GM12878 (cell line): ENCODE results near the gene TMEM45A. TPM values are rescaled to one million over a fixed set of nuclear protein-coding genes. Genes with fewer than 3 reads are reported as not detected.

Experiments used
- ATAC-seq: fragments of 200-7000 bp; cut with Tn5 transposase; 3 replicates; pipeline ENCODE4 v1.9.1; 2020; ENCODE audit warnings: mild to moderate bottlenecking, moderate library complexity
- BruUV-seq: library from RNA; stranded (reverse); fragments of 400-500 nt; replicated peaks from 2 replicates; lab custom pipeline; 2021; lab: Mats Ljungman, UMichigan
- CTCF ChIA-PET: fragments of 300-600 bp; sonication (Branson Sonifier 250); formaldehyde crosslinking; extraction: SDS; loops from one replicate; lab custom pipeline; 2021; ENCODE audit warnings: inconsistent platforms; lab: Yijun Ruan, JAX
- POLR2A ChIA-PET: fragments of 350-600 bp; formaldehyde crosslinking; extraction: SDS; loops from one replicate; lab custom pipeline; 2021; ENCODE audit warnings: inconsistent platforms; lab: Charles Lee
- RAD21 ChIA-PET: fragments of 300-600 bp; sonication (Branson Sonifier 250); formaldehyde crosslinking; loops from one replicate; lab custom pipeline; 2023; ENCODE audit warnings: antibody characterized with exemption; ENCODE audit not compliant: unreplicated experiment; lab: Charles Lee
- SMC1A ChIA-PET: fragments of 300-600 bp; sonication (Branson Sonifier 250); formaldehyde crosslinking; loops from one replicate; lab custom pipeline; 2023; ENCODE audit not compliant: unreplicated experiment, uncharacterized antibody; lab: Charles Lee
- DNase-seq: peaks from one replicate; pipeline ENCODE4 v3.0.0-alpha.2; 2011; ENCODE audit warnings: low read depth, low spot score
- FAIRE-seq: peaks from 3 replicates; lab custom pipeline; 2011; peaks lifted over from hg19 to GRCh38; lab: Jason Lieb, UNC
- H2AFZ ChIP-seq: 2 replicates; pipeline ENCODE4 v1.6.0; 2011; ENCODE audit warnings: low read depth, low read length, control low read depth; ENCODE audit not compliant: control insufficient read depth
- H3K27ac ChIP-seq: 2 replicates; pipeline ENCODE4 v1.5.1; 2011; ENCODE audit warnings: control low read depth; ENCODE audit not compliant: control insufficient read depth, insufficient read depth
- H3K27me3 ChIP-seq, 2 experiments: replicated peaks in 1 of 2; 2 replicates each; pipeline versions ENCODE4 v1.6.0 to v1.6.1; 2011; ENCODE audit warnings: low read length in 1 of 2; ENCODE audit not compliant: control insufficient read depth in 2 of 2, insufficient read depth in 2 of 2
- H3K36me3 ChIP-seq, 2 experiments: 2 replicates each; pipeline ENCODE4 v1.5.1; 2011; ENCODE audit warnings: low read length in 1 of 2; ENCODE audit not compliant: control insufficient read depth in 2 of 2, insufficient read depth in 2 of 2
- H3K4me1 ChIP-seq: 2 replicates; pipeline ENCODE4 v1.6.1; 2011; ENCODE audit warnings: mild to moderate bottlenecking, low read length, moderate library complexity, mixed read lengths; ENCODE audit not compliant: control insufficient read depth, insufficient read depth
- H3K4me2 ChIP-seq: 2 replicates; pipeline ENCODE4 v1.6.0; 2011; ENCODE audit warnings: control low read depth; ENCODE audit not compliant: control insufficient read depth, insufficient read depth
- H3K4me3 ChIP-seq: fragments of 200-600 bp; sonication (generic); 2 replicates; pipeline ENCODE4 v1.5.1; 2016
- H3K79me2 ChIP-seq: 2 replicates; pipeline ENCODE4 v1.6.0; 2011; ENCODE audit warnings: low read length; ENCODE audit not compliant: control insufficient read depth, insufficient read depth
- H3K9ac ChIP-seq: 2 replicates; pipeline ENCODE4 v1.8.0; 2011; ENCODE audit warnings: low read length, control low read depth, mixed read lengths; ENCODE audit not compliant: control insufficient read depth, insufficient read depth
- H3K9me3 ChIP-seq: replicated peaks from 3 replicates; pipeline ENCODE4 v1.5.1; 2011; ENCODE audit warnings: mild to moderate bottlenecking, low read length; ENCODE audit not compliant: control insufficient read depth, insufficient read depth
- H4K20me1 ChIP-seq: 2 replicates; pipeline ENCODE4 v1.6.0; 2011; ENCODE audit not compliant: control insufficient read depth, insufficient read depth
- CHD1 ChIP-seq: IDR thresholded peaks from 2 replicates; pipeline ENCODE4 v1.6.1; 2012; ENCODE audit warnings: low read depth, low read length, improper control_type of control experiment
- ESRRA ChIP-seq: IDR thresholded peaks from 2 replicates; pipeline ENCODE4 v1.6.1; 2012; ENCODE audit warnings: mild to moderate bottlenecking, low read length, improper control_type of control experiment
- HDAC2 ChIP-seq: fragments of 200-600 bp; sonication (generic); IDR thresholded peaks from 2 replicates; pipeline ENCODE4 v1.6.1; 2017
- HSF1 ChIP-seq: fragments of 150-350 bp; IDR thresholded peaks from 2 replicates; pipeline ENCODE4 v1.6.1; 2014; ENCODE audit warnings: mild to moderate bottlenecking, low read depth, low read length
- IRF4 ChIP-seq: IDR thresholded peaks from 2 replicates; pipeline ENCODE4 v1.6.1; 2011; ENCODE audit warnings: low read depth, low read length
- LARP7 ChIP-seq: fragments of 450-650 bp; IDR thresholded peaks from 2 replicates; pipeline ENCODE4 v1.6.1; 2017; ENCODE audit warnings: mild to moderate bottlenecking
- MXI1 ChIP-seq: fragments of 150-350 bp; IDR thresholded peaks from 2 replicates; pipeline ENCODE4 v1.6.1; 2011; ENCODE audit warnings: low read depth, mild to moderate bottlenecking, inconsistent platforms, low read length, improper control_type of control experiment
- NFYB ChIP-seq: IDR thresholded peaks from 2 replicates; pipeline ENCODE4 v1.6.1; 2011; ENCODE audit warnings: low read depth, mild to moderate bottlenecking, low read length, improper control_type of control experiment, moderate library complexity; ENCODE audit not compliant: insufficient read depth
- PAX5 ChIP-seq: IDR thresholded peaks from 2 replicates; pipeline ENCODE4 v1.6.1; 2011; ENCODE audit warnings: low read depth, low read length, borderline replicate concordance
- POLR2AphosphoS5 ChIP-seq: IDR thresholded peaks from 2 replicates; pipeline ENCODE4 v1.6.1; 2011; ENCODE audit warnings: mild to moderate bottlenecking, low read length, inconsistent platforms
- RBBP5 ChIP-seq: fragments of 200-600 bp; sonication (generic); conservative IDR thresholded peaks from 2 replicates; pipeline ENCODE4 v1.6.1; 2016
- SIN3A ChIP-seq: IDR thresholded peaks from 2 replicates; pipeline ENCODE4 v1.6.1; 2012; ENCODE audit warnings: low read depth, low read length, improper control_type of control experiment
- TCF7 ChIP-seq: IDR thresholded peaks from 2 replicates; pipeline ENCODE4 v1.6.1; 2014; ENCODE audit warnings: antibody characterized with exemption, borderline replicate concordance
- ZNF274 ChIP-seq: IDR thresholded peaks from one replicate; pipeline ENCODE4 v1.8.0; 2011; ENCODE audit not compliant: insufficient read length, insufficient read depth
- ZSCAN29 ChIP-seq: fragments of 450-650 bp; IDR thresholded peaks from 2 replicates; pipeline ENCODE4 v1.6.1; 2017; ENCODE audit warnings: mild to moderate bottlenecking, moderate library complexity
- WGBS: methylation state at CpG from one replicate; pipeline ENCODE4 v1.1.6; 2016; ENCODE audit warnings: low lambda C conversion rate; ENCODE audit not compliant: insufficient replicate concordance, insufficient coverage; ENCODE audit errors: missing lambda C conversion rate; 5-methylcytosine and 5-hydroxymethylcytosine counted together
- in situ Hi-C: fragments of 300-500 bp; cut with MboI; formaldehyde crosslinking; loops from 9 replicates; pipeline ENCODE4 v1.14.3; 2018; ENCODE audit warnings: mixed read lengths
- intact Hi-C: fragments of 100-400 bp; cut with micrococcal nuclease; formaldehyde crosslinking; loops from one replicate; pipeline ENCODE4 v1.14.2; 2022; ENCODE audit not compliant: unreplicated experiment
- polyA plus RNA-seq, 11 experiments: library from polyadenylated mRNA; depleted of rRNA in 4 of 11; unstranded in 6 of 11; stranded (reverse) in 5 of 11; fragments of >200 nt; fragmentation: Nextera tagmentation in 4 of 11; fragmentation: Illumina TruSeq in 1 of 11; extraction: Ambion mirVana in 4 of 11; extraction: Trizol in 1 of 11; gene quantifications; 1 replicate in 1 of 11; 2 replicates in 10 of 11; pipeline versions ENCODE4 v1.2.1 to v1.2.3, GENCODE V29; 2011 to 2016; ENCODE audit warnings: inconsistent platforms in 2 of 11, missing spikeins in 2 of 11, low read depth in 1 of 11
- total RNA-seq, 4 experiments: library from RNA; depleted of rRNA in 3 of 4; stranded (reverse); fragments of >200 nt in 3 of 4; fragmentation: Illumina TruSeq in 1 of 4; extraction: Trizol in 1 of 4; gene quantifications; 2 replicates each; pipeline versions ENCODE4 v1.2.1 to v1.2.3, GENCODE V29; 2013 to 2021

Gene TMEM45A
- total and polyA plus RNA-seq, 10 of the 15 experiments (the other 5 are each of a cell fraction or from before 2014, with no cell fraction given) = 0.34 to 5.3 (median 0.83) TPM

- CTCF ChIA-PET = interaction anchor here (1.1 kb wide), 1 partner anchor 73 kb away, joined by 3 read pairs; no protein-coding TSS in a partner anchor
- H3K9ac ChIP-seq = no peak overlapping the region
- H3K79me2 ChIP-seq = no peaks in the 10 kb centered on the region
- no peaks in the 10 kb centered on the region for H3K4me1 ChIP-seq
- no TSS peak for BruUV-seq
- no peak for TF ChIP-seq LARP7
- TF ChIP-seq ZSCAN29 = no peak
- TF ChIP-seq CHD1 = no peak
- TF ChIP-seq ESRRA = no peak
- no peak for TF ChIP-seq SIN3A
- TF ChIP-seq ZNF274 = no peak
- TF ChIP-seq POLR2AphosphoS5 = no peak
- no peak for TF ChIP-seq HSF1
- no peak for TF ChIP-seq TCF7
- TF ChIP-seq PAX5 = no peak
- no peak for TF ChIP-seq MXI1
- no peak for TF ChIP-seq HDAC2
- TF ChIP-seq RBBP5 = no peak
- TF ChIP-seq IRF4 = no peak
- TF ChIP-seq NFYB = no peak
- TF ChIP-seq, all 136 proteins: peak for 0
- no peaks in the 10 kb centered on the region for H3K9me3 ChIP-seq
- in situ Hi-C loops = no loop called here
- H2AFZ ChIP-seq = no peak overlapping the region
- H3K36me3 ChIP-seq = no peaks in the 10 kb centered on the region
- ATAC-seq (no peak), DNase-seq (no peak), FAIRE-seq (no peak)
- H3K4me2 ChIP-seq = no peak overlapping the region
- WGBS = 97% methylated on average over 1 of the region's 1 CpG
- SMC1A ChIA-PET = no interaction called here
- intact Hi-C loops = no loop called here
- H4K20me1 ChIP-seq = no peaks in the 10 kb centered on the region
- H3K27me3 ChIP-seq = no peaks in the 10 kb centered on the region
- no peak overlapping the region for H3K4me3 ChIP-seq
- POLR2A ChIA-PET = no interaction called here
- H3K27ac ChIP-seq = no peak overlapping the region
- RAD21 ChIA-PET = no interaction called here
Measured at GRCh38 chr3:100535610-100535943, 43.2 kb downstream of the TMEM45A start.
